Ishikawa (cell line): ENCODE data around the gene P4HTM.
A peak's percentile ranks its signal among the peaks of the same experiment; 100 is the strongest.

Source experiments
- CEBPB ChIP-seq: IDR thresholded peaks from 2 replicates; pipeline ENCODE4 v1.6.1; 2012
- CREB1 ChIP-seq: IDR thresholded peaks from 2 replicates; pipeline ENCODE4 v1.6.1; 2012; ENCODE audit warnings: low read depth
- EGR1 ChIP-seq: IDR thresholded peaks from 2 replicates; pipeline ENCODE4 v1.6.1; 2012
- EP300 ChIP-seq: IDR thresholded peaks from 2 replicates; pipeline ENCODE4 v1.6.1; 2012; ENCODE audit warnings: borderline replicate concordance
- FOXM1 ChIP-seq: IDR thresholded peaks from 2 replicates; pipeline ENCODE4 v1.6.1; 2012; ENCODE audit warnings: low read depth, borderline replicate concordance
- MAX ChIP-seq: IDR thresholded peaks from 2 replicates; pipeline ENCODE4 v1.6.1; 2012
- NFIC ChIP-seq: IDR thresholded peaks from 2 replicates; pipeline ENCODE4 v1.6.1; 2012
- RAD21 ChIP-seq: IDR thresholded peaks from 2 replicates; pipeline ENCODE4 v1.6.1; 2012; ENCODE audit warnings: low read depth
- REST ChIP-seq: IDR thresholded peaks from 2 replicates; pipeline ENCODE4 v1.6.1; 2012; ENCODE audit warnings: low read depth, mild to moderate bottlenecking
- TAF1 ChIP-seq: IDR thresholded peaks from 2 replicates; pipeline ENCODE4 v1.6.1; 2012; ENCODE audit warnings: low read depth, mild to moderate bottlenecking
- TCF12 ChIP-seq: IDR thresholded peaks from 2 replicates; pipeline ENCODE4 v1.6.1; 2012; ENCODE audit warnings: low read depth
- TEAD4 ChIP-seq: IDR thresholded peaks from 2 replicates; pipeline ENCODE4 v1.6.1; 2012
- USF1 ChIP-seq: IDR thresholded peaks from 2 replicates; pipeline ENCODE4 v1.6.1; 2012
- YY1 ChIP-seq: IDR thresholded peaks from 2 replicates; pipeline ENCODE4 v1.6.1; 2012; ENCODE audit warnings: low read depth
- ZBTB7A ChIP-seq: IDR thresholded peaks from 2 replicates; pipeline ENCODE4 v1.6.1; 2012; ENCODE audit warnings: low read depth

The P4HTM gene

GRCh38 chr3:48984663-48985062 is 5.4 kb upstream of the P4HTM start:
- TF ChIP-seq FOXM1 (no peak), NFIC (no peak), ZBTB7A (no peak), MAX (no peak), TAF1 (no peak), TEAD4 (no peak), TCF12 (no peak), CREB1 (no peak), CEBPB (no peak), USF1 (no peak), RAD21 (no peak), EGR1 (no peak), YY1 (no peak), REST (no peak), EP300 (no peak)

- TF ChIP-seq RAD21, result no peak
- TF ChIP-seq YY1, result no peak
- no peak for TF ChIP-seq EGR1
- TF ChIP-seq CREB1, result no peak
- TF ChIP-seq EP300, result no peak
- no peak for TF ChIP-seq NFIC
- TF ChIP-seq TEAD4, result no peak
- no peak for TF ChIP-seq MAX
- no peak for TF ChIP-seq FOXM1
- TF ChIP-seq TCF12, result no peak
- no peak for TF ChIP-seq USF1
- TF ChIP-seq CEBPB, result no peak
- TF ChIP-seq REST, result no peak
- no peak for TF ChIP-seq ZBTB7A
- TF ChIP-seq TAF1, result no peak
Measured at GRCh38 chr3:48985831-48986376, 4.1 kb upstream of the P4HTM start.

DNA sequence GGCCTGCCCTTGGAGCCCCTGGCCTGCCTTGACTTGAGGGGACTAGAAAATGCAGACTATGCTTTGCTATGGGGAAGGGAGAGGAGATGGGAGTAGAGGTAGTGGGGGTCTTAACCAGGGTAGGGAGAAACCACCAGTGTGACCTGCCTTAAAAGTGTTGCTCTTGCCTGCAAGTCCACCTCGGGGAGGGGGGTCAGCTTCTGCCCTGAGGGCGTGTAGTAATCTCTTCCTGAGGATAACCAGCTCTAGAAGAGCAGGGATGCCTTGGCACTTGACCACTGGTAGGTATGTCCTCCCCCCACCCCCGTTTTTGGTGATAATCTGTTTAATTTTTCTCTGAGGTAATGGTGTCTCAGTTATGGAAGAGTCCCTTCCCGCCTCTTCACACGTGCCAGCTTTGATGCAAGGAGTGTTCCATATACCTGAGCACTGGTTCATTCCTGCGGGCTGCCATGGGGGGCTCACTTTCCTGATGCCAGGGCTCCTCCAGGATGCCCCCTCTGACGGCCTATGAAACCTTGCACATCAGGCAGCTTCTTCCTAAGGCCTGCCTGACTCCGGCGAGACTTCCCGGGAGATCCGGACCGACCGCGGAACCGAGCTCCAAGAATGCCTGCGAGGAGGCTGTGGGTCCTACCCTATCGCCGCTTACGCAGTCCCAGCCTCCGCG is 780 bp upstream of the P4HTM start:
- TF ChIP-seq NFIC (no peak), ZBTB7A (0 out of 2 replicates have a peak, but pooled peaks have one; percentile 46), MAX (peak; percentile 92)

DNA sequence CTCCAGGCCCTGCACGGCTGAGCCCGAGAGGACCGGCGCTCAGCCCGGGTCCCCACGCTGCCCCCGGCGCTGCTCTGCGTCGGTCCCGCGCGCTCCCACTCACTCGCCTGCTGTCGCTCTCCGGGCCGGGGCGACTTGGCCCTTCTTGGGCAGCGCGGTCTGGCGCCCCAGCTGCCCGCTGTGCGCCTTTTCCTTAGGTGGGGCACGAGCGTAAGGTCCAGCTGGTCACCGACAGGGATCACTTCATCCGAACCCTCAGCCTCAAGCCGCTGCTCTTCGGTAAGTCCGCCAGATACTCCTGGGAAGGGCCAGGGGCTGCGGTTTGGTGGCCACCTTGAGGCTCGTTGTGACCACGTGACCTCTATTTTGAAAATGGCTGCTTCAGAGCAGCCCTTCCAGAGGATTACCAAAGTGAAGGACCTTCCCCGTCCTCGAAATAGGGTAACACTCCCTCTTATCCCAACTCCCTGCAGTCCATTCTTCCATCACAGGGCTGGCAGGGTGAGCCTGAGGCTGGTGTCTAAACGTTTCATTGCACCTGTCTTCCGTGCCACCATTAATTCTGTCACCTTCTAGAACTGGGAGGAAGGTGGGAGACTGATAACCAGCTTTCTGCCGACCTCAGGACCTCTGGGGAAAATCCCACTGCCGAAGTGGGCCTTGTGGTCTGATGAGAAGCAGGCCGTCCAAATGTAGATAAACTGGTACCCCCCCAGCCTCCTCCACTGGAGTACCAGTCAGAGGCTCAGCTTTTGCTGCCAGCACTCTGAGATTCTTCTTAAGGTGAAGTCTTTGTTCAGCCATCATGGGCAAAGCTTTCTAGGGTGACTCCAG is 812 bp downstream of the P4HTM start:
- TF ChIP-seq TCF12 (0 out of 2 replicates have a peak, but pooled peaks have one; percentile 16), REST (no peak), ZBTB7A (no peak), MAX (peak; percentile 51), YY1 (peak; percentile 79), EP300 (no peak), TAF1 (0 out of 2 replicates have a peak, but pooled peaks have one; percentile 58), TEAD4 (no peak), CREB1 (no peak), RAD21 (no peak), CEBPB (no peak), USF1 (peak; percentile 91), FOXM1 (no peak), NFIC (no peak), EGR1 (no peak)
